ENCODE measurements around the gene PROSER3. TPM values are rescaled to one million over a fixed set of nuclear protein-coding genes. Genes with fewer than 3 reads are reported as not detected.
"Not testable (repeated sequence)": the region's sequence is repeated elsewhere in the genome, so short reads cannot be mapped to it uniquely, and the experiment has no call there.

Gene PROSER3
- total RNA-seq, 1 donor = 9.5 TPM

DNA sequence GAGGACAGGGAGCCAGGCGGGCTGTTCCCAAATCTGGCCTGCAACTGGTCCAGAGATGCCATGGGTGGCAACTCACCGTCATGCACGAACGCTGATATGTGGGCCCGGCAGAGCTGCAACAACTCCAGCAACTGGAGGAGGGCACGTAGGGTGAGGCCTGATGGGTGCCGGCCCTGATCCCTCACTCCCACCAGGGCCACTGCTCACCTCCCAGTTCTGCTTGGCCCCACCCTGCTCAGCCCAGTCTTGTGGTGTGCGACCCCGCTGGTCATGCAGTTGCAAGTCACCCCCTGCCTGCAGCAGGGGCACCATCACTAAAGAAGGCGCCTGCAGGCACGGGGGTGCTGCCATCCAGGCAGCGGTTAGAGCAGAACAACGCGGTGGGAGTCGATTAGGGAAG, 34.3 kb downstream of the PROSER3 start:
- DNase-seq (ENCODE audit: low read depth) = no peak
- TF ChIP-seq, protein P1, sequence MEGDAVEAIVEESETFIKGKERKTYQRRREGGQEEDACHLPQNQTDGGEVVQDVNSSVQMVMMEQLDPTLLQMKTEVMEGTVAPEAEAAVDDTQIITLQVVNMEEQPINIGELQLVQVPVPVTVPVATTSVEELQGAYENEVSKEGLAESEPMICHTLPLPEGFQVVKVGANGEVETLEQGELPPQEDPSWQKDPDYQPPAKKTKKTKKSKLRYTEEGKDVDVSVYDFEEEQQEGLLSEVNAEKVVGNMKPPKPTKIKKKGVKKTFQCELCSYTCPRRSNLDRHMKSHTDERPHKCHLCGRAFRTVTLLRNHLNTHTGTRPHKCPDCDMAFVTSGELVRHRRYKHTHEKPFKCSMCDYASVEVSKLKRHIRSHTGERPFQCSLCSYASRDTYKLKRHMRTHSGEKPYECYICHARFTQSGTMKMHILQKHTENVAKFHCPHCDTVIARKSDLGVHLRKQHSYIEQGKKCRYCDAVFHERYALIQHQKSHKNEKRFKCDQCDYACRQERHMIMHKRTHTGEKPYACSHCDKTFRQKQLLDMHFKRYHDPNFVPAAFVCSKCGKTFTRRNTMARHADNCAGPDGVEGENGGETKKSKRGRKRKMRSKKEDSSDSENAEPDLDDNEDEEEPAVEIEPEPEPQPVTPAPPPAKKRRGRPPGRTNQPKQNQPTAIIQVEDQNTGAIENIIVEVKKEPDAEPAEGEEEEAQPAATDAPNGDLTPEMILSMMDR (IDR thresholded peaks at IDR 0.05; ENCODE audit: insufficient read depth, low read depth, low read length) = no peak

DNA sequence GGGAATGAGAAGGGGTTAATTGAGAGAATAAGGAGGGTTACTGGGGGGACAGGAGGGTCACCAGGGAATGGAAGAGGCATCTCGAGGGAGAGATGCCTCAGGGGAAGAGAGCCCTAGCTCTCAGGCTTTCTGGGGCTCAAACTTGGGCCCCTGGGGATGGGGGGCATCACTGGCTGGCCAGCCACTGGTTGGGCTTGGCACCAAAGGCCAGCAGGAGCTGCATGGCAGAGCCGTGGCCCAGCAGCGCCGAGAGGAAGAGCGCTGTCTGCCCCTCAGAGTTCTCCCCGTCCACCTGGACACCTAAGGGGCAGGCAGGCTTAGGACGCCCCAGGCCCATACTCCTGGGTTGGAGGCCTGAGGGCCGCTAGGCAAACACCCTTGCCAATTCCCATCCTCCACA, 34.9 kb downstream of the PROSER3 start:
- TF ChIP-seq, protein P1 (IDR thresholded peaks at IDR 0.05; ENCODE audit: insufficient read depth, low read depth, low read length) = no peak
- no peak overlapping the region for H3K4me3 ChIP-seq (ENCODE audit: low read depth, low read length)
- no peak for DNase-seq (ENCODE audit: low read depth)

More for the DNA sequence above, 34.3 kb downstream of the PROSER3 start:
- no peak overlapping the region for H3K4me3 ChIP-seq (ENCODE audit: low read depth, low read length)

DNA sequence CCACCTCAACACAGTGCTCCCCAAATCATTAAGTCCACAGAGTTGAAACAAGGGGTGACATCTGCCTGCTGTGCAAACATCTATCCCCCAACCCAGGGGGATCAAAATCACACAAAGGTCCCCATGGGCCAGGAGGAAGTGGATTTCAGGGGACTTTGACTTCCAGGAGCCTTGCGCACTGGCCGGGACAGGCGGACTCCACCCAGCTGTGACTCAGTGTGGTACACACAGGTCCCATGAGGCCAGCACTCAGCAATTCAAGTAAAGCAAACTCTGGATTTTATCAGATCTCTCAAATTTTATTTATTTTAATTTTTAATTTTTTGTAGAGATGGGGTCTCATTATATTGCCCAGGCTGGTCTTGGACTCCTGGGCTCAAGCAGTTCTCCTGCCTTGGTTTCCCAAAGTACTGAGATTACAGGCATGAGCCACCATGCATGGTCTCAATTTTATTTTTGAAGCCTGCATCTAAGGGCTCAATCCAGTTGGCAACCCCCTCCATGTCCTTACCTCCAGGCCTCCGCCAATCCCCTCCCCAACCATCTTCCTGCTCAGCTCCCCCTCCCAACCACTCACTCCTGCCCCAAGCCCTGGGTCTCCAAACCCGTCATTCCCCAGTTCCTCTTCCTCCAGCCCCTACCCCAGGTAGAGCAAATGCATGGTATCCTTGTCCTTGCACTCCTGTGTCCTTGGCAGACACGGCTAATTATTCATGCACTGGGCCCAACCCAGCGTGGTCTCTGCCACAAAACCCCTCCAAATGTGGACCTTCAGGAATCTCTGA, 35.6 kb downstream of the PROSER3 start:
- TF ChIP-seq, protein P1 (IDR thresholded peaks at IDR 0.05; ENCODE audit: insufficient read depth, low read depth, low read length) = no peak
- no peak for DNase-seq (ENCODE audit: low read depth)
- H3K4me3 ChIP-seq (ENCODE audit: low read depth, low read length) = no peak overlapping the region

DNA sequence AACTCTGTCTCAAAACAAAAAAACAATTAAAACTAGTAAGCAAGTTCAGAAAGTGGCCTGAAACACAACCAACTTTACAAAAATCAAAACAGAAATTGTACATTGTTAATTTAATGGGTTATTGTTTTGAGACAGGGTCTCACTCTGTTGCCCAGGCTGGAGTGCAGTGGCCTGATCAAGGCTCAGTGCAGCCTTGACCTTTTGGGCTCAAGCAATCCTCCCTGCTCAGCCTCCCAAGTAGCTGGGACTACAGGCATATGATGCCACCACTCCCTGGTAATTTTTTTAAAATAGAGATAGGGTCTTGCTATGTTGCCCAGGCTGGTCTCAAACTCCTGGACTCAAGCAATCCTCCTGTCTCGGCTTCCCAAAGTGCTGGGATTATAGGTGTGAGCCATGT, 37.6 kb downstream of the PROSER3 start:
- DNase-seq (ENCODE audit: low read depth); H3K4me3 ChIP-seq (ENCODE audit: low read depth, low read length): not testable (repeated sequence)

DNA sequence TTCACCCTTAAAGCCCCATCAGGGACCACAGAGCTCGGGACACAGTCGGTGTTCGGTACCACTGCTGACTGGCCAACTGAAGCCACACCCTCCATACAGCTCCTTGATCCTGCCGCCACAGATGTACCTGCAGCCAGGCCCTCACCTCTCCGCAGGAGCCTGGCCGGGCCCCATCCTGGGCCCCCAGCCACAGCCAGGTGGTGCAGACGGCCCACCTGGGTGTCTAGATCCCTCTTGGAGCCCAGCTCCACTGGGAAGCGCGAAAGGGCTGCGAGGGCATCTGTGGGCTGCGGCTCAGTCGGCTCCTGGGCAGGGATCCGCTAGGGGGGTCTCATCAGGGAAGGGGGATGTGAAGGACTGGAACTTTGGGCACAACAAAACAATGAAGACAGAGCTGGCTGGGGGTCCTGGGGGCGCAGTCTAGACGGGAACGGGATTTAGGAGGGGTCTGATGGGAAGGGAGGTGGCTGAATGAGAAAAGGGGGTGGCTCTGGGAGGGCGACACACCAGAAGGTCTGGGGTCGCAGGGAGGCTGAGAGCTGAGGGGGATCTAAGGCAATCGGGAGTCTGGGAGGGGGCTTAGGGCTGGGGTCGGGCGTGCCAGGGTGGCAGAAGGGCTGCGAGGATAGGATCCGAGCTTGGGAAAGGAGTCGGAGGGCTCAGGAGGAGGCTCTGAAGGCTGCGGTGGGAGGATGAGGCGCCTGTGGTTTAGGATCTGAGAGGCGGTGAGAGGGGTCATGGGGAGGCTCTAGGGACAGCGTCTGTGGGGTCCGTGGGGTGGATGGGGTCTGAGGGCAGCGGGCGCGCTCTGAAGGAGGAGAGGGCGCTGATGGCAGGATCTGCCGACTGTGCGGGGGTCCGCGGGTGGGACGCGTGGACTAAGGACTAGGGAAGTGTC, 38.9 kb downstream of the PROSER3 start:
- DNase-seq (ENCODE audit: low read depth) = no peak

DNA sequence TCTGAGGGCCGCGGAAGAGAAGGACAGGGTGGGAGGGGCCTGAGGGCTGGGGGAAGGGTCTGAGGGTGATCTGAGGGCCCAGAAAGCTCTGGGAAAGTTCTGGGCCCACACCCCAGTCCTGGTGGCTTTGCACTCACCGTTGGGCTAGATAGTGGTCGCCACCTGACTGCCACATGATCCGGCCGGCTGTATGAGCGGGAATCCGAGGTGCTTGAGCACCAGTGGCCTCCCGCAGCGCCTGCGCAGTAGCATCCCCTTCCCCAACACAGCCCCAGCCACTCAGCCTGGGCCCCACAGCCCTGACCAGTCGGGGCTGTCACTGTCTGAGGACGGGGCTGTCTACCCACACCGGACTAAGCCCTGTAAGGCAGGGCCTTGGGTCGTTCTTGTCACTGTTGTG, 39.7 kb downstream of the PROSER3 start:
- no peak for DNase-seq (ENCODE audit: low read depth)
- H3K4me3 ChIP-seq (ENCODE audit: low read depth, low read length) = no peak overlapping the region
- TF ChIP-seq, protein P1 (IDR thresholded peaks at IDR 0.05; ENCODE audit: insufficient read depth, low read depth, low read length) = no peak

More for the DNA sequence above, 38.9 kb downstream of the PROSER3 start:
- H3K4me3 ChIP-seq (ENCODE audit: low read depth, low read length) = no peak overlapping the region
- TF ChIP-seq, protein P1 (IDR thresholded peaks at IDR 0.05; ENCODE audit: insufficient read depth, low read depth, low read length) = no peak

DNA sequence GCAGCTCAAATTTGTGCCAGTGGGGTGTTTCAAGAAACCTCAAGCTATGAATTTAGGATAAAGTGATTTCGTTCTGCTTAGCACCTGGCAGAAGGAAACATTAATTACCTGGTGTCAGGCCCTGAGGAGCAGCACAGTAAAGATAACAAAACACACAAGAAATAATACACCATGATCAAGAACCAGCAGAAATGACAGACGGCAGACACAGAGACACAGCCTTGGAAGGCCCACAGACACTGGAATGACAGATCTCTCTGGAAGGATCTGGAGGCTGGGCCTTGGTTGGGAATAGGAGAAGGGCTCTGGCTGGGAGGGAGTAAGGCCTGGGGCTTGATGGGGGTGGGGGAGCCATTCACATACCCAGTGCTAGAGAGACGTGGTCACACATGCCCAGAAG, 43.9 kb downstream of the PROSER3 start:
- no peak overlapping the region for H3K4me3 ChIP-seq (ENCODE audit: low read depth, low read length)
- no peak for DNase-seq (ENCODE audit: low read depth)
- TF ChIP-seq, protein P1 (IDR thresholded peaks at IDR 0.05; ENCODE audit: insufficient read depth, low read depth, low read length) = no peak
